ENCODE data around the gene WIPF1. TPM values are rescaled to one million over a fixed set of nuclear protein-coding genes. Genes with fewer than 3 reads are reported as not detected.

The WIPF1 gene
- total RNA-seq, 4 donors from 2014 or later: 20.9 to 60.1 (median 43.3) TPM

- no peak for DNase-seq (ENCODE audit: low spot score)
- ATAC-seq (ENCODE audit: low FRiP score): no peak
- no peak for TF ChIP-seq CTCF (IDR thresholded peaks at IDR 0.05)
Observed at GRCh38 chr2:174630107-174630506, 32.5 kb upstream of the WIPF1 start.

DNA sequence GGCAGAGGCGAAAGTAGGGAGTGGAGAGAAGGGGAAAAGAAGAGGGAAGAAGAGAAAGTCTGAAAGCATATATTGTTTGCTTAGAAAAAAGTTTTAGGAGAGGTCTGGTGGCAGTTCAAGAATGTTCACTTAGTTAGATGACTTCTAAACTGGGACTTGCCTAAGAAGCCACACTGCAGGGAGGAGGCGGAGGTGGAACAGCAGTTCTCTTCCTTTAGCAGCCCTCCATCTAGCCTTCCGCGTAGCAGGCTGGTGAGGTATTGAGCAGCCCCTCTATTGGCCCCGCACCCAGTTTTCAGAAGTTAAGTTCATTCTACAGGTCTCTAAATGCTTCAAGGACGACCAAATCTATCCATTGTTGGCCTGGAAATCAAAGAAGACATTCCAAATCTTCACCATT is 31.9 kb upstream of the WIPF1 start:
- ATAC-seq (ENCODE audit: low FRiP score): no peak
- no peak for DNase-seq (ENCODE audit: low spot score)
- TF ChIP-seq CTCF (IDR thresholded peaks at IDR 0.05): no peak

DNA sequence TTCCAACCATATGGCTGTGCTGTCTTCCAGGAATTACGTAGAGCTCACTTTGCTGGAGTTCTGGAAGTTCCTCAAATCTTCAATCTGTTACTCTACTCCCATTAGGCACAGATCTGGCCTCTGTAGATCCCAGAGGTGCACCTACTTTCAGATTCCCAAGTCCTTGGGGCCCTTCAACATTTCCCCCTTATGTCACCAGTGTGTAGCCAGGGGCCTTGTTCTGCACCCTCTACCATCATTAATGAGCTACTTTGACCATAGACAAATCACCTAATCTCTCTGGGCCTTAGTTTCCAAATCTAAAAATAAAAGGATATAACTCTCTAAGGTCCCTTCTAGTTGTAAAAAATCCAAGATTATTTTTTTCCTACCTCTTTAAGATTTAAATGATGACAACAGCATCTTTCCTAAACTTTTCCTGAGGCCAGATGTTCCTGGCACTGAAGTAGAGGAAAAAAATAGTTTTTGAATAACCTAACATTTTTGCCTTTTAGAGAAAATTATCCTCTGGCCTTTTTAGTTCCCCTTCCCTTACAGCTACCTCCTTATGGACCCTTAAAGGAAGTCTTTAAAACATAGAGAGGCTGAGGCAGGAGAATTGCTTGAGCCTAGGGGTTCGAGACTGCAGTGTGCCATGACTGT is 31.0 kb upstream of the WIPF1 start:
- ATAC-seq (ENCODE audit: low FRiP score) (no peak), DNase-seq (ENCODE audit: low spot score) (no peak)
- no peak for TF ChIP-seq CTCF (IDR thresholded peaks at IDR 0.05)

- DNase-seq (ENCODE audit: low spot score) (no peak), ATAC-seq (ENCODE audit: low FRiP score) (no peak)
- TF ChIP-seq CTCF (IDR thresholded peaks at IDR 0.05): no peak
Observed at GRCh38 chr2:174627216-174627615, 29.6 kb upstream of the WIPF1 start.

- ATAC-seq (ENCODE audit: low FRiP score) (no peak), DNase-seq (ENCODE audit: low spot score) (no peak)
- TF ChIP-seq CTCF (IDR thresholded peaks at IDR 0.05): no peak
Observed at GRCh38 chr2:174624895-174625430, 27.4 kb upstream of the WIPF1 start.

DNA sequence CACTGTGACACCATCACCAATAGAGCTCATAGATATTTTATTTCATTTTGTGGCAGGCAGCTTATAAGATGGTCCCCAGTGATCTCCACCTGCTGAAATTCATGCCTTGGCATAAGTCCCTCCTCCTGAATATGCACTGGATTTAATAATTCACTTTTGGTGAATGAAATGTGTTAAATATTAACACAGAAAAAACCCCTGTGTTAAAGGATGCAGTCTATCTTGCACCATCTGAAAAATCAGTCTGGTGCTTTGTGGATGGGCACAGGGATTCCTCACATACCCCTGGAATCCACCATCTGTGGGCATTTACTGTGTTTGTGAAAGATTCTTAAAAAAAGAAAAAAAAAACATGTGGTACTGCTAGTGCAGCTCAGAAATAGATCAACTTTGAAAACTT is 26.1 kb upstream of the WIPF1 start:
- no peak for TF ChIP-seq CTCF (IDR thresholded peaks at IDR 0.05)
- DNase-seq (ENCODE audit: low spot score) (no peak), ATAC-seq (ENCODE audit: low FRiP score) (no peak)

- TF ChIP-seq CTCF (IDR thresholded peaks at IDR 0.05): no peak
- ATAC-seq (ENCODE audit: low FRiP score) (no peak), DNase-seq (ENCODE audit: low spot score) (no peak)
Observed at GRCh38 chr2:174623106-174623637, 25.6 kb upstream of the WIPF1 start.

All from omental fat pad (tissue), 4 donors.